Skeletal muscle satellite cell (primary cell): ENCODE data around the gene NSF. TPM values are rescaled to one million over a fixed set of nuclear protein-coding genes. Genes with fewer than 3 reads are reported as not detected.
A peak's percentile ranks its signal among the peaks of the same experiment; 100 is the strongest.
"Not testable (repeated sequence)": the region's sequence is repeated elsewhere in the genome, so short reads cannot be mapped to it uniquely, and the experiment has no call there.

ENCODE experiments used
- H3K27me3 ChIP-seq: 2 replicates; pipeline ENCODE4 v1.7.0; 2013; ENCODE audit warnings: low read length; ENCODE audit not compliant: control insufficient read depth, insufficient read depth
- H3K36me3 ChIP-seq: 2 replicates; pipeline ENCODE4 v1.7.0; 2013; ENCODE audit warnings: mild to moderate bottlenecking, control low read depth, low read length; ENCODE audit not compliant: insufficient read depth
- H3K4me1 ChIP-seq: 2 replicates; pipeline ENCODE4 v1.7.0; 2013; ENCODE audit warnings: low read length; ENCODE audit not compliant: control insufficient read depth, insufficient read depth
- H3K4me2 ChIP-seq: 2 replicates; pipeline ENCODE4 v1.7.0; 2013; ENCODE audit warnings: mild to moderate bottlenecking, low read length
- H3K4me3 ChIP-seq: 2 replicates; pipeline ENCODE4 v1.7.0; 2013; ENCODE audit warnings: low read length
- H3K9ac ChIP-seq: 2 replicates; pipeline ENCODE4 v1.7.0; 2013; ENCODE audit warnings: mild to moderate bottlenecking, low read depth, low read length, moderate library complexity
- H3K9me3 ChIP-seq: replicated peaks from 2 replicates; pipeline ENCODE4 v1.7.0; 2013; ENCODE audit warnings: mild to moderate bottlenecking, control low read depth, low read length
- total RNA-seq: library from RNA; depleted of rRNA; stranded (reverse); fragments of >200 nt; gene quantifications from 2 replicates; pipeline ENCODE4 v1.2.3, GENCODE V29; 2012; rRNA removed

NSF gene
- 49.9 and 53.7 TPM in 2 replicates for total RNA-seq

GRCh38 chr17:46590157-46591146, at the start of gene NSF:
NSF (plus strand) TSS chr17:46590669; CDS start chr17:46590776, 107 bp downstream.
- H3K9ac ChIP-seq, H3K4me2 ChIP-seq, H3K4me1 ChIP-seq, H3K9me3 ChIP-seq, H3K4me3 ChIP-seq, H3K36me3 ChIP-seq, H3K27me3 ChIP-seq: not testable (repeated sequence)

- not testable (repeated sequence) for H3K27me3 ChIP-seq, H3K4me1 ChIP-seq, H3K36me3 ChIP-seq, H3K9ac ChIP-seq, H3K4me3 ChIP-seq, H3K9me3 ChIP-seq, H3K4me2 ChIP-seq
Observed at GRCh38 chr17:46548607-46549006, 41.9 kb upstream of the NSF start.

GRCh38 chr17:46559155-46559554, 31.3 kb upstream of the NSF start:
- H3K4me3 ChIP-seq, H3K27me3 ChIP-seq, H3K4me2 ChIP-seq, H3K36me3 ChIP-seq, H3K9me3 ChIP-seq, H3K9ac ChIP-seq, H3K4me1 ChIP-seq: not testable (repeated sequence)

- not testable (repeated sequence) for H3K36me3 ChIP-seq, H3K27me3 ChIP-seq, H3K4me2 ChIP-seq, H3K9me3 ChIP-seq, H3K4me3 ChIP-seq, H3K4me1 ChIP-seq, H3K9ac ChIP-seq
Observed at GRCh38 chr17:46560048-46560447, 30.4 kb upstream of the NSF start.

GRCh38 chr17:46566284-46566683, 24.2 kb upstream of the NSF start:
- not testable (repeated sequence) for H3K4me3 ChIP-seq

GRCh38 chr17:46566980-46567379, 23.5 kb upstream of the NSF start:
- not testable (repeated sequence) for H3K4me1 ChIP-seq, H3K9me3 ChIP-seq, H3K27me3 ChIP-seq, H3K36me3 ChIP-seq, H3K4me2 ChIP-seq, H3K4me3 ChIP-seq, H3K9ac ChIP-seq

More at GRCh38 chr17:46566284-46566683, 24.2 kb upstream of the NSF start:
- H3K27me3 ChIP-seq, H3K9me3 ChIP-seq, H3K4me2 ChIP-seq, H3K9ac ChIP-seq, H3K4me1 ChIP-seq, H3K36me3 ChIP-seq: not testable (repeated sequence)

- not testable (repeated sequence) for H3K4me3 ChIP-seq, H3K9ac ChIP-seq, H3K27me3 ChIP-seq, H3K4me1 ChIP-seq, H3K9me3 ChIP-seq, H3K4me2 ChIP-seq, H3K36me3 ChIP-seq
Observed at GRCh38 chr17:46571796-46572195, 18.7 kb upstream of the NSF start.

- H3K4me2 ChIP-seq: peak within 1 kb of the TSS; percentile 52
- not testable (repeated sequence) for H3K4me3 ChIP-seq, H3K9ac ChIP-seq, H3K27me3 ChIP-seq, H3K36me3 ChIP-seq, H3K4me1 ChIP-seq, H3K9me3 ChIP-seq
Observed at GRCh38 chr17:46579083-46580075, 11.1 kb upstream of the NSF start, which contains the start of gene ARL17A. ARL17A (minus strand) TSS chr17:46579691; CDS start chr17:46576322, 3,369 bp downstream.

- H3K9me3 ChIP-seq, H3K27me3 ChIP-seq, H3K36me3 ChIP-seq, H3K4me3 ChIP-seq, H3K4me1 ChIP-seq, H3K9ac ChIP-seq: not testable (repeated sequence)
- H3K4me2 ChIP-seq: peak overlapping the region; percentile 52
Observed at GRCh38 chr17:46580082-46580481, 10.4 kb upstream of the NSF start.

- H3K9ac ChIP-seq, H3K9me3 ChIP-seq, H3K4me2 ChIP-seq, H3K27me3 ChIP-seq, H3K4me1 ChIP-seq, H3K4me3 ChIP-seq, H3K36me3 ChIP-seq: not testable (repeated sequence)
Observed at GRCh38 chr17:46585444-46585843, 5.0 kb upstream of the NSF start.

GRCh38 chr17:46591332-46591731, 863 bp downstream of the NSF start:
- not testable (repeated sequence) for H3K27me3 ChIP-seq, H3K9ac ChIP-seq

More at GRCh38 chr17:46591332-46591731, 863 bp downstream of the NSF start:
- not testable (repeated sequence) for H3K4me2 ChIP-seq, H3K4me1 ChIP-seq, H3K36me3 ChIP-seq, H3K4me3 ChIP-seq, H3K9me3 ChIP-seq
